Measurements from ENCODE around the gene SLC26A3.
"Not testable (repeated sequence)": the region's sequence is repeated elsewhere in the genome, so short reads cannot be mapped to it uniquely, and the experiment has no call there.

Gene SLC26A3

GRCh38 chr7:107803009-107803610 is at the start of gene SLC26A3:
Gene SLC26A3 (minus strand): TSS chr7:107803223. CDS start chr7:107794509, 8,714 bp downstream.
- H3K36me3 Mint-ChIP-seq (ENCODE audit: low read depth): no peaks in the 10 kb centered on the region
- H3K4me1 Mint-ChIP-seq: no peaks in the 10 kb centered on the region

GRCh38 chr7:107850643-107851042 is 47.6 kb upstream of the SLC26A3 start:
- DNase-seq: no peak
- H3K4me1 Mint-ChIP-seq: no peaks in the 10 kb centered on the region

More at GRCh38 chr7:107803009-107803610, at the start of gene SLC26A3:
- no peaks in the 10 kb centered on the region for H3K9me3 Mint-ChIP-seq
- no peak within 1 kb of the TSS for H3K27ac Mint-ChIP-seq
- no peak for DNase-seq
- no peak for TF ChIP-seq CTCF (IDR thresholded peaks at IDR 0.05)
- H3K4me3 Mint-ChIP-seq: no peak within 1 kb of the TSS
- H3K27me3 Mint-ChIP-seq (ENCODE audit: low read depth, poor library complexity): peaks cover 2% of the 10 kb centered on the region

GRCh38 chr7:107850216-107850615 is 47.2 kb upstream of the SLC26A3 start:
- Mint-ChIP-seq H3K9me3 (peaks cover 14% of the 10 kb centered on the region), H3K4me1 (no peaks in the 10 kb centered on the region), H3K27me3 (ENCODE audit: low read depth, poor library complexity) (peaks cover 16% of the 10 kb centered on the region), H3K36me3 (ENCODE audit: low read depth) (no peaks in the 10 kb centered on the region), H3K4me3 (no peak overlapping the region), H3K27ac (no peak overlapping the region)
- DNase-seq: no peak
- TF ChIP-seq CTCF (IDR thresholded peaks at IDR 0.05): no peak

More at GRCh38 chr7:107850643-107851042, 47.6 kb upstream of the SLC26A3 start:
- Mint-ChIP-seq H3K9me3 (peaks cover 14% of the 10 kb centered on the region), H3K27me3 (ENCODE audit: low read depth, poor library complexity) (peaks cover 20% of the 10 kb centered on the region), H3K4me3 (no peak overlapping the region), H3K36me3 (ENCODE audit: low read depth) (no peaks in the 10 kb centered on the region), H3K27ac (no peak overlapping the region)
- no peak for TF ChIP-seq CTCF (IDR thresholded peaks at IDR 0.05)

- H3K27ac Mint-ChIP-seq; H3K27me3 Mint-ChIP-seq (ENCODE audit: low read depth, poor library complexity); H3K4me1 Mint-ChIP-seq; H3K4me3 Mint-ChIP-seq; DNase-seq; H3K36me3 Mint-ChIP-seq (ENCODE audit: low read depth): not testable (repeated sequence)
- H3K9me3 Mint-ChIP-seq: peaks cover 14% of the 10 kb centered on the region
Measured at GRCh38 chr7:107848211-107848610, 45.2 kb upstream of the SLC26A3 start.

GRCh38 chr7:107847836-107848175 is 44.8 kb upstream of the SLC26A3 start:
- not testable (repeated sequence) for DNase-seq; H3K27me3 Mint-ChIP-seq (ENCODE audit: low read depth, poor library complexity); H3K36me3 Mint-ChIP-seq (ENCODE audit: low read depth); H3K4me3 Mint-ChIP-seq; H3K4me1 Mint-ChIP-seq; H3K27ac Mint-ChIP-seq
- H3K9me3 Mint-ChIP-seq: peaks cover 14% of the 10 kb centered on the region

GRCh38 chr7:107847168-107847835 is 44.3 kb upstream of the SLC26A3 start:
- Mint-ChIP-seq H3K4me1 (no peaks in the 10 kb centered on the region), H3K27ac (no peak overlapping the region), H3K36me3 (ENCODE audit: low read depth) (no peaks in the 10 kb centered on the region), H3K27me3 (ENCODE audit: low read depth, poor library complexity) (peaks cover 2% of the 10 kb centered on the region), H3K9me3 (peaks cover 14% of the 10 kb centered on the region), H3K4me3 (no peak overlapping the region)
- DNase-seq: no peak
- no peak for TF ChIP-seq CTCF (IDR thresholded peaks at IDR 0.05)

- H3K27ac Mint-ChIP-seq: no peak overlapping the region
- H3K4me3 Mint-ChIP-seq: no peak overlapping the region
- DNase-seq: no peak
- no peaks in the 10 kb centered on the region for H3K27me3 Mint-ChIP-seq (ENCODE audit: low read depth, poor library complexity)
- H3K36me3 Mint-ChIP-seq (ENCODE audit: low read depth): no peaks in the 10 kb centered on the region
- H3K9me3 Mint-ChIP-seq: peaks cover 14% of the 10 kb centered on the region
- no peak for TF ChIP-seq CTCF (IDR thresholded peaks at IDR 0.05)
- H3K4me1 Mint-ChIP-seq: no peaks in the 10 kb centered on the region
Measured at GRCh38 chr7:107846324-107846723, 43.3 kb upstream of the SLC26A3 start.

Data from nephron progenitor cell (in vitro differentiated cells).